K562 (cell line): Measurements from ENCODE around the gene MBOAT7. TPM values are rescaled to one million over a fixed set of nuclear protein-coding genes. Genes with fewer than 3 reads are reported as not detected.

ENCODE experiments used
- AFF1 ChIP-seq, 2 experiments: fragments of 450-650 bp; IDR thresholded peaks; 2 replicates each; pipeline ENCODE4 v1.6.1; 2018; ENCODE audit warnings: mild to moderate bottlenecking in 2 of 2, low read depth in 1 of 2; ENCODE audit not compliant: partially characterized antibody in 2 of 2
- CBX1 ChIP-seq: sonication (generic); IDR thresholded peaks from 2 replicates; pipeline ENCODE4 v1.6.1; 2016; ENCODE audit warnings: antibody characterized with exemption, low read depth, mild to moderate bottlenecking
- SMARCE1 ChIP-seq: fragments of 450-650 bp; IDR thresholded peaks from 2 replicates; pipeline ENCODE4 v1.7.1; 2016; ENCODE audit warnings: mild to moderate bottlenecking
- TAL1 ChIP-seq: fragments of 450-650 bp; IDR thresholded peaks from 2 replicates; pipeline ENCODE4 v1.6.1; 2016; ENCODE audit warnings: mild to moderate bottlenecking
- TEAD2 ChIP-seq: fragments of 450-650 bp; IDR thresholded peaks from 2 replicates; pipeline ENCODE4 v1.6.1; 2016; ENCODE audit warnings: missing genetic modification characterization, control low read depth, missing compliant biosample characterization
- TRIM24 ChIP-seq, 2 experiments: fragments of 450-650 bp; IDR thresholded peaks; 2 replicates each; pipeline ENCODE4 v1.6.1; 2016
- U2AF1 ChIP-seq: fragments of 200-400 bp; formaldehyde crosslinking; optimal IDR thresholded peaks from 2 replicates; pipeline ENCODE3; 2017; ENCODE audit warnings: mild to moderate bottlenecking, low read depth, low read length, moderate library complexity
- VEZF1 ChIP-seq: fragments of 200-800 bp; sonication (Bioruptor generic); IDR thresholded peaks from 2 replicates; pipeline ENCODE4 v1.6.1; 2017; ENCODE audit warnings: missing genetic modification characterization, missing compliant biosample characterization
- polyA plus RNA-seq, 8 experiments: library from polyadenylated mRNA; depleted of rRNA in 4 of 8; stranded (reverse) in 5 of 8; unstranded in 3 of 8; fragments of >200 nt; fragmentation: Nextera tagmentation in 2 of 8; fragmentation: Illumina TruSeq in 1 of 8; extraction: Ambion mirVana in 2 of 8; extraction: Trizol in 1 of 8; gene quantifications; 2 replicates each; pipeline versions ENCODE4 v1.2.1 to v1.2.3, GENCODE V29; 2011 to 2014; ENCODE audit warnings: inconsistent platforms in 1 of 8, missing spikeins in 1 of 8
- total RNA-seq, 7 experiments: library from RNA; depleted of rRNA in 6 of 7; stranded (reverse); fragments of >200 nt in 6 of 7; fragmentation: Illumina TruSeq in 2 of 7; extraction: Trizol in 2 of 7; gene quantifications; 2 replicates each; pipeline versions ENCODE4 v1.2.1 to v1.2.3, GENCODE V29; 2011 to 2021; ENCODE audit warnings: low replicate concordance in 1 of 7
- TF ChIP-seq, protein P1 (sequence below), 2 experiments: fragments of 450-650 bp in 1 of 2; sonication (generic) in 1 of 2; formaldehyde crosslinking in 1 of 2; IDR thresholded peaks in 1 of 2; conservative IDR thresholded peaks in 1 of 2; 2 replicates each; pipeline versions ENCODE4 v1.6.1 to v1.8.1; 2016 to 2023; ENCODE audit warnings: mild to moderate bottlenecking in 2 of 2, moderate library complexity in 2 of 2, inconsistent platforms in 1 of 2, missing genetic modification reagents in 1 of 2
- TF ChIP-seq, protein P2 (sequence below): IDR thresholded peaks from 3 replicates; pipeline ENCODE4 v1.6.1; 2011; ENCODE audit warnings: borderline replicate concordance, mild to moderate bottlenecking; ENCODE audit not compliant: insufficient read length, insufficient read depth
- TF ChIP-seq, protein P3 (sequence below), 2 experiments: fragments of 150-350 bp in 1 of 2; IDR thresholded peaks; 2 replicates each; pipeline ENCODE4 v1.6.1; 2012 to 2016; ENCODE audit warnings: low read depth in 2 of 2, low read length in 2 of 2, mild to moderate bottlenecking in 1 of 2, moderate library complexity in 1 of 2
- TF ChIP-seq, protein P4 (sequence below): fragments of 450-650 bp; formaldehyde crosslinking; IDR thresholded peaks from 2 replicates; pipeline ENCODE4 v1.4.0; 2022; ENCODE audit warnings: missing genetic modification characterization

The MBOAT7 gene
- total and polyA plus RNA-seq, 9 of the 15 experiments (the other 6 are each of a cell fraction or from before 2014, with no cell fraction given) = 1.4 to 153 (median 56.1) TPM

GRCh38 chr19:54207983-54208783, 18.8 kb upstream of the MBOAT7 start (continued):
- TF ChIP-seq AFF1 (IDR thresholded peaks at IDR 0.05; ENCODE audit: low read depth in 1 of 2, partially characterized antibody in 2 of 2) (peak in 1 of 2 experiments; percentile 60), U2AF1 (no peak), SMARCE1 (peak; percentile 91; the same call in 1 of the 2 replicates), VEZF1 (CRISPR knock-in tag) (peak; percentile 72), TAL1 (peak; percentile 87), CBX1 (peak; percentile 72; the same call in 1 of the 2 replicates), TEAD2 (peak; percentile 57), TRIM24 (IDR thresholded peaks at IDR 0.05) (peak; percentile 88 to 91)
- TF ChIP-seq, protein P1, sequence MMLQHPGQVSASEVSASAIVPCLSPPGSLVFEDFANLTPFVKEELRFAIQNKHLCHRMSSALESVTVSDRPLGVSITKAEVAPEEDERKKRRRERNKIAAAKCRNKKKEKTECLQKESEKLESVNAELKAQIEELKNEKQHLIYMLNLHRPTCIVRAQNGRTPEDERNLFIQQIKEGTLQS (IDR thresholded peaks at IDR 0.05) = peak; percentile 81
- TF ChIP-seq, protein P1 (CRISPR knock-in tag; conservative IDR thresholded peaks at IDR 0.05) = peak; percentile 74
- TF ChIP-seq, protein P2, sequence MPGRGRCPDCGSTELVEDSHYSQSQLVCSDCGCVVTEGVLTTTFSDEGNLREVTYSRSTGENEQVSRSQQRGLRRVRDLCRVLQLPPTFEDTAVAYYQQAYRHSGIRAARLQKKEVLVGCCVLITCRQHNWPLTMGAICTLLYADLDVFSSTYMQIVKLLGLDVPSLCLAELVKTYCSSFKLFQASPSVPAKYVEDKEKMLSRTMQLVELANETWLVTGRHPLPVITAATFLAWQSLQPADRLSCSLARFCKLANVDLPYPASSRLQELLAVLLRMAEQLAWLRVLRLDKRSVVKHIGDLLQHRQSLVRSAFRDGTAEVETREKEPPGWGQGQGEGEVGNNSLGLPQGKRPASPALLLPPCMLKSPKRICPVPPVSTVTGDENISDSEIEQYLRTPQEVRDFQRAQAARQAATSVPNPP = no peak
- TF ChIP-seq, protein P3, sequence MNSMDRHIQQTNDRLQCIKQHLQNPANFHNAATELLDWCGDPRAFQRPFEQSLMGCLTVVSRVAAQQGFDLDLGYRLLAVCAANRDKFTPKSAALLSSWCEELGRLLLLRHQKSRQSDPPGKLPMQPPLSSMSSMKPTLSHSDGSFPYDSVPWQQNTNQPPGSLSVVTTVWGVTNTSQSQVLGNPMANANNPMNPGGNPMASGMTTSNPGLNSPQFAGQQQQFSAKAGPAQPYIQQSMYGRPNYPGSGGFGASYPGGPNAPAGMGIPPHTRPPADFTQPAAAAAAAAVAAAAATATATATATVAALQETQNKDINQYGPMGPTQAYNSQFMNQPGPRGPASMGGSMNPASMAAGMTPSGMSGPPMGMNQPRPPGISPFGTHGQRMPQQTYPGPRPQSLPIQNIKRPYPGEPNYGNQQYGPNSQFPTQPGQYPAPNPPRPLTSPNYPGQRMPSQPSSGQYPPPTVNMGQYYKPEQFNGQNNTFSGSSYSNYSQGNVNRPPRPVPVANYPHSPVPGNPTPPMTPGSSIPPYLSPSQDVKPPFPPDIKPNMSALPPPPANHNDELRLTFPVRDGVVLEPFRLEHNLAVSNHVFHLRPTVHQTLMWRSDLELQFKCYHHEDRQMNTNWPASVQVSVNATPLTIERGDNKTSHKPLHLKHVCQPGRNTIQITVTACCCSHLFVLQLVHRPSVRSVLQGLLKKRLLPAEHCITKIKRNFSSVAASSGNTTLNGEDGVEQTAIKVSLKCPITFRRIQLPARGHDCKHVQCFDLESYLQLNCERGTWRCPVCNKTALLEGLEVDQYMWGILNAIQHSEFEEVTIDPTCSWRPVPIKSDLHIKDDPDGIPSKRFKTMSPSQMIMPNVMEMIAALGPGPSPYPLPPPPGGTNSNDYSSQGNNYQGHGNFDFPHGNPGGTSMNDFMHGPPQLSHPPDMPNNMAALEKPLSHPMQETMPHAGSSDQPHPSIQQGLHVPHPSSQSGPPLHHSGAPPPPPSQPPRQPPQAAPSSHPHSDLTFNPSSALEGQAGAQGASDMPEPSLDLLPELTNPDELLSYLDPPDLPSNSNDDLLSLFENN (IDR thresholded peaks at IDR 0.05; ENCODE audit: low read depth in 2 of 2, low read length in 2 of 2) = peak in 1 of 2 experiments; percentile 84; a peak in 2 of 4 replicates
- TF ChIP-seq, protein P4, sequence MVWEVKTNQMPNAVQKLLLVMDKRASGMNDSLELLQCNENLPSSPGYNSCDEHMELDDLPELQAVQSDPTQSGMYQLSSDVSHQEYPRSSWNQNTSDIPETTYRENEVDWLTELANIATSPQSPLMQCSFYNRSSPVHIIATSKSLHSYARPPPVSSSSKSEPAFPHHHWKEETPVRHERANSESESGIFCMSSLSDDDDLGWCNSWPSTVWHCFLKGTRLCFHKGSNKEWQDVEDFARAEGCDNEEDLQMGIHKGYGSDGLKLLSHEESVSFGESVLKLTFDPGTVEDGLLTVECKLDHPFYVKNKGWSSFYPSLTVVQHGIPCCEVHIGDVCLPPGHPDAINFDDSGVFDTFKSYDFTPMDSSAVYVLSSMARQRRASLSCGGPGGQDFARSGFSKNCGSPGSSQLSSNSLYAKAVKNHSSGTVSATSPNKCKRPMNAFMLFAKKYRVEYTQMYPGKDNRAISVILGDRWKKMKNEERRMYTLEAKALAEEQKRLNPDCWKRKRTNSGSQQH (CRISPR knock-in tag) = peak; percentile 95
